Measurements from ENCODE around the gene MIB1. TPM values are rescaled to one million over a fixed set of nuclear protein-coding genes. Genes with fewer than 3 reads are reported as not detected.

The MIB1 gene
- total and polyA plus RNA-seq, 9 of the 15 experiments (the other 6 are each of a cell fraction or from before 2014, with no cell fraction given) = 7.2 to 43.8 (median 23.2) TPM

- no peak for TF ChIP-seq ZBTB9 (CRISPR knock-in tag; IDR thresholded peaks at IDR 0.05)
- no peak for TF ChIP-seq STAT5A (IDR thresholded peaks at IDR 0.05; ENCODE audit: borderline replicate concordance, low read length)
These were observed 15.4 kb upstream of the MIB1 start (continued) for GRCh38 chr18:21725201-21725600.

DNA sequence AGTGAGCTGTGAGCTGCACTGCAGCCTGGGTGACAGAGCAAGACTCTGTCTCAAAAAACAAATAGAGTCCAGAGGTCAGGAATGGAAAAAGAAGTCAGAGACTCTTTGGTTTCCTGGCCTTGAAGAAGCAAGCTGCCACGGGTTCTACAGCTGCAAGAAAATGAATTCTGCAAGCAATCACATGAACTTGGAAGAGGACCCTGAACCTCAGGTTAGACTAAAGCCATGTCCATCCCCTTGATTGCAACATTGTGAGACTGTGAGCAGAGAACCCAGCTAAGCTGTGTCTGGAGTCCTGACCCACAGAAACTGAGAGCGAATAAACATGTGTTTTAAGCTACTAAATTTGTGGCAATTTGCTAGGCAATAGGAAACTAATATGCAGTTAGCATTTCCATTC is 12.9 kb upstream of the MIB1 start:
- H3K36me3 ChIP-seq (ENCODE audit: control insufficient read depth, insufficient read depth, low read length) = no peaks in the 10 kb centered on the region
- H3K4me2 ChIP-seq (ENCODE audit: insufficient read depth, low read length) = no peak overlapping the region
- in situ Hi-C loops (cut with MboI) = no loop called here
- intact Hi-C loops (cut with micrococcal nuclease) = no loop called here
- CTCF ChIA-PET (ENCODE audit: low intra/inter-chr PET ratio) = no interaction called here
- no peak overlapping the region for H3K4me3 ChIP-seq
- H3K9me3 ChIP-seq (replicated peaks; ENCODE audit: control insufficient read depth, insufficient read depth, low read depth, low read length) = no peaks in the 10 kb centered on the region
- WGBS (ENCODE audit: insufficient coverage, low coverage, missing lambda C conversion rate) = 48% methylated on average over 2 of the region's 2 CpGs
- no peak for ATAC-seq
- no peak for TF ChIP-seq RAD21 (CRISPR knock-in tag; conservative IDR thresholded peaks at IDR 0.05 in 1 of 2, IDR thresholded peaks at IDR 0.05 in 1 of 2)
- no TSS peak for BruUV-seq (replicated peaks)
- POLR2A ChIA-PET = no interaction called here
- H3K9me1 ChIP-seq (ENCODE audit: control insufficient read depth, insufficient read depth, low read length) = no peaks in the 10 kb centered on the region
- FAIRE-seq = no peak
- no peaks in the 10 kb centered on the region for H3K4me1 ChIP-seq (replicated peaks in 1 of 2; ENCODE audit: control insufficient read depth in 2 of 2, insufficient read depth in 2 of 2, low read length in 2 of 2)
- H3K27ac ChIP-seq (ENCODE audit: extremely low read depth, low read depth, low read length) = no peak overlapping the region
- H3K79me2 ChIP-seq (ENCODE audit: control insufficient read depth, insufficient read depth, low read length) = no peaks in the 10 kb centered on the region
- DNase-seq (ENCODE audit: extremely low read depth in 1 of 4, low spot score in 3 of 4) = no peak
- H4K20me1 ChIP-seq (replicated peaks; ENCODE audit: control insufficient read depth, insufficient read depth, low read length) = no peaks in the 10 kb centered on the region
- no peaks in the 10 kb centered on the region for H3K27me3 ChIP-seq (ENCODE audit: control insufficient read depth in 2 of 2, insufficient read depth in 2 of 2, low read length in 2 of 2)
- no peak overlapping the region for H3K9ac ChIP-seq (ENCODE audit: insufficient read depth in 1 of 2, low read depth in 2 of 2, low read length in 2 of 2)
- no peak overlapping the region for H2AFZ ChIP-seq (ENCODE audit: low read depth, low read length)
